Brain microvascular endothelial cell (primary cell): ENCODE results near the gene ZNF417.
"Not testable (repeated sequence)": the region's sequence is repeated elsewhere in the genome, so short reads cannot be mapped to it uniquely, and the experiment has no call there.

Experiments
- DNase-seq: peaks from one replicate; pipeline ENCODE4 v3.0.0-alpha.2; 2020
- H3K27ac ChIP-seq: fragments of 250-450 bp; sonication (Bioruptor Pico); 2 replicates; pipeline ENCODE4 v1.5.1; 2020; ENCODE audit warnings: mild to moderate bottlenecking, moderate library complexity
- H3K27me3 ChIP-seq: fragments of 250-450 bp; sonication (Bioruptor Pico); replicated peaks from 2 replicates; pipeline ENCODE4 v1.5.1; 2020; ENCODE audit warnings: mild to moderate bottlenecking
- H3K36me3 ChIP-seq: fragments of 250-450 bp; sonication (Bioruptor Pico); replicated peaks from 2 replicates; pipeline ENCODE4 v1.5.1; 2020; ENCODE audit warnings: mild to moderate bottlenecking
- H3K4me3 ChIP-seq: 2 replicates; pipeline ENCODE4 v1.5.1; 2011; ENCODE audit warnings: low read depth, mild to moderate bottlenecking, control low read depth, low read length, moderate library complexity
- CTCF ChIP-seq: IDR thresholded peaks from 2 replicates; pipeline ENCODE4 v1.5.1; 2011; ENCODE audit warnings: low read depth, mild to moderate bottlenecking, moderate library complexity, low read length, control low read depth, inconsistent platforms; ENCODE audit errors: missing control alignments
- in situ Hi-C: cut with HindIII; loops from 2 replicates; pipeline ENCODE4 v1.10.0; 2017; ENCODE audit warnings: low sequenced_read_pairs, low pct_ligation_motif_present

ZNF417 gene

GRCh38 chr19:57903618-57904184, 12.7 kb downstream of the ZNF417 start:
- Histone ChIP-seq H3K36me3 (peaks cover 8% of the 10 kb centered on the region), H3K27me3 (no peaks in the 10 kb centered on the region), H3K4me3 (no peak overlapping the region), H3K27ac (no peak overlapping the region)
- in situ Hi-C loops, result no loop called here
- TF ChIP-seq CTCF, result no peak
- no peak for DNase-seq

- no peak for DNase-seq
- no peak for TF ChIP-seq CTCF
- Histone ChIP-seq H3K27me3 (no peaks in the 10 kb centered on the region), H3K4me3 (no peak overlapping the region), H3K36me3 (no peaks in the 10 kb centered on the region), H3K27ac (no peak overlapping the region)
- in situ Hi-C loops, result no loop called here
Measured at GRCh38 chr19:57900311-57900710, 16.1 kb downstream of the ZNF417 start.

- H3K27ac ChIP-seq, result peak overlapping the region; percentile 56
- in situ Hi-C loops, H3K4me3 ChIP-seq, H3K27me3 ChIP-seq, H3K36me3 ChIP-seq: not testable (repeated sequence)
- DNase-seq, result peak; percentile 82
Measured at GRCh38 chr19:57890706-57891105, 25.7 kb downstream of the ZNF417 start.

- peak within 1 kb of the TSS; percentile 92 for H3K4me3 ChIP-seq
- in situ Hi-C loops, result no loop called here
- peaks cover 1% of the 10 kb centered on the region for H3K36me3 ChIP-seq
- TF ChIP-seq CTCF, result peak; percentile 33
- peak within 1 kb of the TSS; percentile 55 for H3K27ac ChIP-seq
- no peaks in the 10 kb centered on the region for H3K27me3 ChIP-seq
- DNase-seq, result peak; percentile 92
Measured at GRCh38 chr19:57888560-57889231, 27.7 kb downstream of the ZNF417 start, which contains the start of gene ZNF814. Gene ZNF814, minus strand, starts transcription at chr19:57889037. Its CDS starts 235 bp downstream, at chr19:57888802.

- Histone ChIP-seq H3K27me3 (no peaks in the 10 kb centered on the region), H3K27ac (peak overlapping the region; percentile 55), H3K4me3 (peak overlapping the region; percentile 92), H3K36me3 (peaks cover 2% of the 10 kb centered on the region)
- no peak for DNase-seq
- in situ Hi-C loops, result no loop called here
- TF ChIP-seq CTCF, result no peak
Measured at GRCh38 chr19:57888107-57888559, 28.3 kb downstream of the ZNF417 start.

- Histone ChIP-seq H3K36me3 (peaks cover 2% of the 10 kb centered on the region), H3K27me3 (no peaks in the 10 kb centered on the region), H3K4me3 (peak overlapping the region; percentile 92), H3K27ac (peak overlapping the region; percentile 4)
- in situ Hi-C loops, result no loop called here
- TF ChIP-seq CTCF, result no peak
- no peak for DNase-seq
Measured at GRCh38 chr19:57887195-57887941, 29.0 kb downstream of the ZNF417 start.
